GM23338 (cell line): ENCODE data around the gene VDAC1. TPM values are rescaled to one million over a fixed set of nuclear protein-coding genes. Genes with fewer than 3 reads are reported as not detected.

ENCODE experiments used
- ATAC-seq: fragments of 200-7000 bp; cut with Tn5 transposase; 3 replicates; pipeline ENCODE4 v1.9.1; 2020
- DNase-seq: peaks from one replicate; pipeline ENCODE4 v3.0.0-alpha.2; 2015; ENCODE audit warnings: low spot score
- H2AFZ ChIP-seq: fragments of 200-600 bp; sonication (generic); 2 replicates; pipeline ENCODE4 v1.8.0; 2016; ENCODE audit warnings: antibody characterized with exemption, mild to moderate bottlenecking, moderate library complexity
- H3F3A ChIP-seq: fragments of 200-600 bp; sonication (generic); replicated peaks from 2 replicates; pipeline ENCODE4 v1.8.0; 2017; ENCODE audit warnings: antibody characterized with exemption, mixed run types, low read depth
- H3K27ac ChIP-seq: fragments of 200-600 bp; sonication (generic); 2 replicates; pipeline ENCODE4 v1.6.1; 2016; ENCODE audit warnings: low read depth
- H3K27me3 ChIP-seq: fragments of 200-600 bp; sonication (generic); 2 replicates; pipeline ENCODE4 v1.8.0; 2016; ENCODE audit warnings: mild to moderate bottlenecking, mixed run types, moderate library complexity; ENCODE audit not compliant: insufficient read depth
- H3K36me3 ChIP-seq: fragments of 200-600 bp; sonication (generic); 2 replicates; pipeline ENCODE4 v1.8.0; 2016; ENCODE audit warnings: mild to moderate bottlenecking; ENCODE audit not compliant: insufficient read depth
- H3K4me1 ChIP-seq: fragments of 200-600 bp; sonication (generic); 2 replicates; pipeline ENCODE4 v1.8.0; 2016; ENCODE audit warnings: mild to moderate bottlenecking, moderate library complexity; ENCODE audit not compliant: insufficient read depth
- H3K4me2 ChIP-seq: fragments of 200-600 bp; sonication (generic); 2 replicates; pipeline ENCODE4 v1.7.1; 2017; ENCODE audit warnings: mixed run types
- H3K4me3 ChIP-seq: fragments of 200-600 bp; sonication (generic); 2 replicates; pipeline ENCODE4 v1.6.1; 2016; ENCODE audit warnings: mixed run types
- H3K79me2 ChIP-seq: fragments of 200-600 bp; sonication (generic); replicated peaks from 2 replicates; pipeline ENCODE4 v1.8.0; 2017; ENCODE audit warnings: mild to moderate bottlenecking; ENCODE audit not compliant: insufficient read depth
- H3K9me2 ChIP-seq: fragments of 200-600 bp; sonication (generic); 2 replicates; pipeline ENCODE4 v1.8.0; 2017; ENCODE audit not compliant: insufficient read depth
- H4K20me1 ChIP-seq: fragments of 200-600 bp; sonication (generic); replicated peaks from 2 replicates; pipeline ENCODE4 v1.8.0; 2017; ENCODE audit warnings: mild to moderate bottlenecking; ENCODE audit not compliant: insufficient read depth
- H3K27ac Mint-ChIP-seq: 2 replicates; pipeline ENCODE4 v1.8.0; 2020; ENCODE audit warnings: inconsistent platforms, mild to moderate bottlenecking, moderate library complexity, mixed read lengths
- H3K27me3 Mint-ChIP-seq: 3 replicates; pipeline ENCODE4 v1.8.0; 2022; ENCODE audit warnings: low read depth, mild to moderate bottlenecking, moderate library complexity, mixed read lengths, inconsistent platforms; ENCODE audit not compliant: insufficient read depth, poor library complexity
- H3K36me3 Mint-ChIP-seq: 3 replicates; pipeline ENCODE4 v1.8.0; 2021; ENCODE audit warnings: low read depth, mild to moderate bottlenecking, inconsistent platforms, moderate library complexity, mixed read lengths
- H3K4me1 Mint-ChIP-seq: 3 replicates; pipeline ENCODE4 v1.8.0; 2020; ENCODE audit warnings: mild to moderate bottlenecking, inconsistent platforms, mixed read lengths
- H3K4me3 Mint-ChIP-seq: 3 replicates; pipeline ENCODE4 v1.8.0; 2021; ENCODE audit warnings: moderate library complexity, mild to moderate bottlenecking, inconsistent platforms, mixed read lengths
- H3K9me3 Mint-ChIP-seq: 3 replicates; pipeline ENCODE4 v1.8.0; 2020; ENCODE audit warnings: moderate library complexity, mild to moderate bottlenecking, inconsistent platforms, mixed read lengths
- EZH2phosphoT487 ChIP-seq: fragments of 200-600 bp; sonication (generic); IDR thresholded peaks from one replicate; pipeline ENCODE4 v1.8.1; 2018; ENCODE audit warnings: antibody characterized with exemption; ENCODE audit not compliant: unreplicated experiment
- NANOG ChIP-seq: IDR thresholded peaks from 2 replicates; pipeline ENCODE4 v1.6.1; 2016; ENCODE audit warnings: antibody characterized with exemption, borderline replicate concordance
- POLR2AphosphoS5 ChIP-seq: IDR thresholded peaks from 2 replicates; pipeline ENCODE4 v1.6.1; 2016; ENCODE audit warnings: antibody characterized with exemption, low read depth
- ZNF114 ChIP-seq: fragments of 250-450 bp; sonication (Bioruptor Pico); IDR thresholded peaks from 2 replicates; pipeline ENCODE4 v1.5.0; 2020; ENCODE audit warnings: mild to moderate bottlenecking, moderate library complexity
- ZNF331 ChIP-seq: fragments of 250-450 bp; sonication (Bioruptor Pico); IDR thresholded peaks from 2 replicates; pipeline ENCODE4 v1.5.0; 2020; ENCODE audit warnings: low read depth, mild to moderate bottlenecking, moderate library complexity
- polyA plus RNA-seq: library from polyadenylated mRNA; unstranded; fragments of >200 nt; fragmentation: Nextera tagmentation; extraction: Ambion mirVana; gene quantifications from 2 replicates; pipeline ENCODE4 v1.2.1, GENCODE V29; 2016
- total RNA-seq: library from RNA; depleted of rRNA; stranded (reverse); fragments of >200 nt; shearing (Covaris generic); gene quantifications from 2 replicates; pipeline ENCODE4 v1.2.3, GENCODE V29; 2014
- TF ChIP-seq, protein P1 (sequence below): fragments of 250-450 bp; sonication (Bioruptor Pico); IDR thresholded peaks from 2 replicates; pipeline ENCODE4 v1.5.0; 2020; ENCODE audit warnings: mild to moderate bottlenecking, moderate library complexity
- TF ChIP-seq, protein P2 (sequence below), 2 experiments: fragments of 200-600 bp in 1 of 2; sonication (generic) in 1 of 2; conservative IDR thresholded peaks; 2 replicates each; pipeline versions ENCODE4 v1.5.1 to v1.6.1; 2016 to 2017; ENCODE audit warnings: antibody characterized with exemption in 2 of 2, low read depth in 2 of 2, mild to moderate bottlenecking in 2 of 2, moderate library complexity in 1 of 2
- TF ChIP-seq, protein P3 (sequence below): IDR thresholded peaks from 2 replicates; pipeline ENCODE4 v1.6.1; 2016; ENCODE audit warnings: antibody characterized with exemption

The VDAC1 gene
- total and polyA plus RNA-seq, 2 experiments from 2014 or later = 300 to 329 TPM

DNA sequence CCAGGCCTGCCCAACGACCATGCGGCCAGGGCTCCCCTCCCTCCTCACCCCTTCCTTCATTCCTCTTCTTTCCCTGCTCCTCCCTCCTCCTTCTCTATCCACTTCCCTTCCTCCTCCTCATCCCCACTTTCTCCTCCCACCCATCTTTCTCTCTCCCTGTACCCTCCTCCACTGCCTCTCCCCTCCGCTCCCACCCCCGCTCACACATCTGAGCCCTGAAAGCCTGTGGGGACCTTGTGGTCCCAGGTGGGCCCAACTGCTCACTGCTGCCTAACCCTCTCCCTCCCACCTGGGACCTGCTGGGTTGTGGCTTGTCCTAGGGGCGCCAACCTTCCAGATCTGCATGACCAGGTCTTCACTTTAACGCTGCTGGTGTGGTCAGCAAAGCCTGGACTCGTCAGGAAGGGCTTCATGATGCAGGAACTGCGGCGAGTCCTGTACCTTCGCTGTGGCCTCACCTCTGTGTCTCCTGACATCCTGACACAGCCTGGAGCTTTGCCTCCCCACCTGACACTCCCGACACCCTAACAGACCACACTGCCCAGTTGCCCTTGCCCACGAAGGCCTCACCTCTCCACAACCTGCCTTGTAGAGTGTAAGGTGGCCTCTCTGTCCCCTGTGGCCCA lies 71.0 kb downstream of the VDAC1 start (continued):
- TF ChIP-seq, protein P1, sequence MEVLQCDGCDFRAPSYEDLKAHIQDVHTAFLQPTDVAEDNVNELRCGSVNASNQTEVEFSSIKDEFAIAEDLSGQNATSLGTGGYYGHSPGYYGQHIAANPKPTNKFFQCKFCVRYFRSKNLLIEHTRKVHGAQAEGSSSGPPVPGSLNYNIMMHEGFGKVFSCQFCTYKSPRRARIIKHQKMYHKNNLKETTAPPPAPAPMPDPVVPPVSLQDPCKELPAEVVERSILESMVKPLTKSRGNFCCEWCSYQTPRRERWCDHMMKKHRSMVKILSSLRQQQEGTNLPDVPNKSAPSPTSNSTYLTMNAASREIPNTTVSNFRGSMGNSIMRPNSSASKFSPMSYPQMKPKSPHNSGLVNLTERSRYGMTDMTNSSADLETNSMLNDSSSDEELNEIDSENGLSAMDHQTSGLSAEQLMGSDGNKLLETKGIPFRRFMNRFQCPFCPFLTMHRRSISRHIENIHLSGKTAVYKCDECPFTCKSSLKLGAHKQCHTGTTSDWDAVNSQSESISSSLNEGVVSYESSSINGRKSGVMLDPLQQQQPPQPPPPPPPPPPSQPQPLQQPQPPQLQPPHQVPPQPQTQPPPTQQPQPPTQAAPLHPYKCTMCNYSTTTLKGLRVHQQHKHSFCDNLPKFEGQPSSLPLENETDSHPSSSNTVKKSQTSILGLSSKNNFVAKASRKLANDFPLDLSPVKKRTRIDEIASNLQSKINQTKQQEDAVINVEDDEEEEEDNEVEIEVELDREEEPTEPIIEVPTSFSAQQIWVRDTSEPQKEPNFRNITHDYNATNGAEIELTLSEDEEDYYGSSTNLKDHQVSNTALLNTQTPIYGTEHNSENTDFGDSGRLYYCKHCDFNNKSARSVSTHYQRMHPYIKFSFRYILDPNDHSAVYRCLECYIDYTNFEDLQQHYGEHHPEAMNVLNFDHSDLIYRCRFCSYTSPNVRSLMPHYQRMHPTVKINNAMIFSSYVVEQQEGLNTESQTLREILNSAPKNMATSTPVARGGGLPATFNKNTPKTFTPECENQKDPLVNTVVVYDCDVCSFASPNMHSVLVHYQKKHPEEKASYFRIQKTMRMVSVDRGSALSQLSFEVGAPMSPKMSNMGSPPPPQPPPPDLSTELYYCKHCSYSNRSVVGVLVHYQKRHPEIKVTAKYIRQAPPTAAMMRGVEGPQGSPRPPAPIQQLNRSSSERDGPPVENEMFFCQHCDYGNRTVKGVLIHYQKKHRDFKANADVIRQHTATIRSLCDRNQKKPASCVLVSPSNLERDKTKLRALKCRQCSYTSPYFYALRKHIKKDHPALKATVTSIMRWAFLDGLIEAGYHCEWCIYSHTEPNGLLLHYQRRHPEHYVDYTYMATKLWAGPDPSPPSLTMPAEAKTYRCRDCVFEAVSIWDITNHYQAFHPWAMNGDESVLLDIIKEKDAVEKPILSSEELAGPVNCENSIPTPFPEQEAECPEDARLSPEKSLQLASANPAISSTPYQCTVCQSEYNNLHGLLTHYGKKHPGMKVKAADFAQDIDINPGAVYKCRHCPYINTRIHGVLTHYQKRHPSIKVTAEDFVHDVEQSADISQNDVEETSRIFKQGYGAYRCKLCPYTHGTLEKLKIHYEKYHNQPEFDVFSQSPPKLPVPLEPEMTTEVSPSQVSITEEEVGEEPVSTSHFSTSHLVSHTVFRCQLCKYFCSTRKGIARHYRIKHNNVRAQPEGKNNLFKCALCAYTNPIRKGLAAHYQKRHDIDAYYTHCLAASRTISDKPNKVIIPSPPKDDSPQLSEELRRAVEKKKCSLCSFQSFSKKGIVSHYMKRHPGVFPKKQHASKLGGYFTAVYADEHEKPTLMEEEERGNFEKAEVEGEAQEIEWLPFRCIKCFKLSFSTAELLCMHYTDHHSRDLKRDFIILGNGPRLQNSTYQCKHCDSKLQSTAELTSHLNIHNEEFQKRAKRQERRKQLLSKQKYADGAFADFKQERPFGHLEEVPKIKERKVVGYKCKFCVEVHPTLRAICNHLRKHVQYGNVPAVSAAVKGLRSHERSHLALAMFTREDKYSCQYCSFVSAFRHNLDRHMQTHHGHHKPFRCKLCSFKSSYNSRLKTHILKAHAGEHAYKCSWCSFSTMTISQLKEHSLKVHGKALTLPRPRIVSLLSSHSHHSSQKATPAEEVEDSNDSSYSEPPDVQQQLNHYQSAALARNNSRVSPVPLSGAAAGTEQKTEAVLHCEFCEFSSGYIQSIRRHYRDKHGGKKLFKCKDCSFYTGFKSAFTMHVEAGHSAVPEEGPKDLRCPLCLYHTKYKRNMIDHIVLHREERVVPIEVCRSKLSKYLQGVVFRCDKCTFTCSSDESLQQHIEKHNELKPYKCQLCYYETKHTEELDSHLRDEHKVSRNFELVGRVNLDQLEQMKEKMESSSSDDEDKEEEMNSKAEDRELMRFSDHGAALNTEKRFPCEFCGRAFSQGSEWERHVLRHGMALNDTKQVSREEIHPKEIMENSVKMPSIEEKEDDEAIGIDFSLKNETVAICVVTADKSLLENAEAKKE (CRISPR knock-in tag) = no peak
- no peak for TF ChIP-seq ZNF114 (CRISPR knock-in tag)
- no peak for TF ChIP-seq ZNF331 (CRISPR knock-in tag)
- TF ChIP-seq EZH2phosphoT487 = no peak
- no peak for TF ChIP-seq NANOG
- TF ChIP-seq POLR2AphosphoS5 = no peak

DNA sequence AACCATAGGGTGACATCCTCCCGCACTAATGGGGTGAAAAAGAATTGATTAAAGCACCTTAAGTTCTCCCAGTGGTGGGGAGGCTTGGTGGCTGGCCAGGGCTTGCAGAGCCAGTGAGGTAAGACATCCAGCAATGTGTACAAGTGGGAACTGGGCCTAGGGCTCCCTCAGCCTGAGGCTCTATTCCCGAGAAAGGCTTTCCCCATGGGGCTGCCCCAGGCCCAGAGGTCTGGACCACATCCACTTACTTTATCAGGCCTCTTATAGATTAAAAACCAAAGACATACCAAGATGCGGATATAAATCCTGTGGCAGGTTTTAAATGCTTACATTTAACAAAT lies 71.6 kb downstream of the VDAC1 start:
- H3K9me3 Mint-ChIP-seq = peaks cover 11% of the 10 kb centered on the region
- H3K9me2 ChIP-seq = no peaks in the 10 kb centered on the region; the same call in 1 of the 2 replicates
- no peak overlapping the region for H3K4me2 ChIP-seq
- H3K4me1 Mint-ChIP-seq = peaks cover under 1% of the 10 kb centered on the region
- H3K36me3 Mint-ChIP-seq = peaks cover 6% of the 10 kb centered on the region; the same call in 1 of the 3 replicates
- H3K4me1 ChIP-seq = no peaks in the 10 kb centered on the region
- H2AFZ ChIP-seq = 0 out of 2 replicates have a peak overlapping the region, but pooled peaks have one; percentile 63
- DNase-seq (no peak), ATAC-seq (no peak)
- H3K27ac Mint-ChIP-seq = no peak overlapping the region
- H3K79me2 ChIP-seq = no peaks in the 10 kb centered on the region
- H3K27me3 Mint-ChIP-seq = peaks cover 11% of the 10 kb centered on the region
- no peak overlapping the region for H3K27ac ChIP-seq
- H3K4me3 Mint-ChIP-seq = no peak overlapping the region
- H3K36me3 ChIP-seq = no peaks in the 10 kb centered on the region
- H3F3A ChIP-seq = no peaks in the 10 kb centered on the region
- no peak overlapping the region for H3K4me3 ChIP-seq
- no peaks in the 10 kb centered on the region for H4K20me1 ChIP-seq
- no peaks in the 10 kb centered on the region for H3K27me3 ChIP-seq
- TF ChIP-seq, protein P2, sequence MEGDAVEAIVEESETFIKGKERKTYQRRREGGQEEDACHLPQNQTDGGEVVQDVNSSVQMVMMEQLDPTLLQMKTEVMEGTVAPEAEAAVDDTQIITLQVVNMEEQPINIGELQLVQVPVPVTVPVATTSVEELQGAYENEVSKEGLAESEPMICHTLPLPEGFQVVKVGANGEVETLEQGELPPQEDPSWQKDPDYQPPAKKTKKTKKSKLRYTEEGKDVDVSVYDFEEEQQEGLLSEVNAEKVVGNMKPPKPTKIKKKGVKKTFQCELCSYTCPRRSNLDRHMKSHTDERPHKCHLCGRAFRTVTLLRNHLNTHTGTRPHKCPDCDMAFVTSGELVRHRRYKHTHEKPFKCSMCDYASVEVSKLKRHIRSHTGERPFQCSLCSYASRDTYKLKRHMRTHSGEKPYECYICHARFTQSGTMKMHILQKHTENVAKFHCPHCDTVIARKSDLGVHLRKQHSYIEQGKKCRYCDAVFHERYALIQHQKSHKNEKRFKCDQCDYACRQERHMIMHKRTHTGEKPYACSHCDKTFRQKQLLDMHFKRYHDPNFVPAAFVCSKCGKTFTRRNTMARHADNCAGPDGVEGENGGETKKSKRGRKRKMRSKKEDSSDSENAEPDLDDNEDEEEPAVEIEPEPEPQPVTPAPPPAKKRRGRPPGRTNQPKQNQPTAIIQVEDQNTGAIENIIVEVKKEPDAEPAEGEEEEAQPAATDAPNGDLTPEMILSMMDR (conservative IDR thresholded peaks at IDR 0.05; ENCODE audit: low read depth in 2 of 2) = no peak
- TF ChIP-seq EZH2phosphoT487 (no peak), ZNF331 (CRISPR knock-in tag) (no peak)
- TF ChIP-seq, protein P3, sequence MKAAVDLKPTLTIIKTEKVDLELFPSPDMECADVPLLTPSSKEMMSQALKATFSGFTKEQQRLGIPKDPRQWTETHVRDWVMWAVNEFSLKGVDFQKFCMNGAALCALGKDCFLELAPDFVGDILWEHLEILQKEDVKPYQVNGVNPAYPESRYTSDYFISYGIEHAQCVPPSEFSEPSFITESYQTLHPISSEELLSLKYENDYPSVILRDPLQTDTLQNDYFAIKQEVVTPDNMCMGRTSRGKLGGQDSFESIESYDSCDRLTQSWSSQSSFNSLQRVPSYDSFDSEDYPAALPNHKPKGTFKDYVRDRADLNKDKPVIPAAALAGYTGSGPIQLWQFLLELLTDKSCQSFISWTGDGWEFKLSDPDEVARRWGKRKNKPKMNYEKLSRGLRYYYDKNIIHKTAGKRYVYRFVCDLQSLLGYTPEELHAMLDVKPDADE = no peak
